ENCODE results near the gene PROM2.

DNA sequence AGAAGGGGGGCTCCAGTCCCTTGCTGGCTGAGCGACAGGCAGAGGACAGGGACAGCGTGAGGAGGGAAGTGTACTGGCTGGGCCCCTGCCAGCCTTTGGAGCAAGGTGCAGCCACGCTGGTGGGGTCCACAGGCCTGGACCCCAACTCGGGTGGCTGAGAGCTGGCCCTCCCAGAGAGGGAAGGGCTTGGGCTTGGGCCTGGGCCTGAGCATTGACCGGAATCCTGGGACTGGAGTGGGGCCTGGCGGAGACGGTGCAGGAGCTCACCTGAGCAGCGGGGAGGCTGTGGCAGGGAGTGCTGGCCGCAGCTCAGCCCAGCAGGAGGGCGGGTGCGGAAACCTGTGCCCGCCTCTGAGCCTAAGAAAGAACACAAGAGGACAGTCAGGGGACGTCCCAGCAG, 50.8 kb downstream of the PROM2 start:
- TF ChIP-seq FOS (IDR thresholded peaks at IDR 0.05; ENCODE audit: borderline replicate concordance, insufficient read depth, low read length) (no peak), MYC (IDR thresholded peaks at IDR 0.05; ENCODE audit: low read depth, low read length) (no peak)
